Measurements from ENCODE around the gene DIPK2A.
A peak's percentile ranks its signal among the peaks of the same experiment; 100 is the strongest.

- peak; percentile 17 for TF ChIP-seq CTCF (IDR thresholded peaks at IDR 0.05; ENCODE audit: insufficient read depth, low read depth, low read length)
- TF ChIP-seq EZH2 (IDR thresholded peaks at IDR 0.05; ENCODE audit: insufficient read depth, low read length) = no peak
These were observed 1.8 kb downstream of the DIPK2A start for GRCh38 chr3:143973259-143974021.

Measured in astrocyte (in vitro differentiated cells and primary cell).